ENCODE measurements around the gene HRC.

The HRC gene

GRCh38 chr19:49107625-49108459, 47.4 kb downstream of the HRC start:
- Histone ChIP-seq H3K9me3 (ENCODE audit: control insufficient read depth, insufficient read depth, low read length) (no peaks in the 10 kb centered on the region), H3K4me1 (ENCODE audit: insufficient read depth, low read length) (peaks cover 4% of the 10 kb centered on the region; the same call in 1 of the 2 replicates), H3K36me3 (ENCODE audit: insufficient read depth, low read length) (peaks cover 19% of the 10 kb centered on the region), H3K9ac (ENCODE audit: low read depth, low read length) (no peak overlapping the region)

GRCh38 chr19:49106648-49107135, 48.5 kb downstream of the HRC start:
- peaks cover 24% of the 10 kb centered on the region for H3K36me3 ChIP-seq (ENCODE audit: insufficient read depth, low read length)

GRCh38 chr19:49104229-49104864, 50.8 kb downstream of the HRC start:
- H3K9me3 ChIP-seq (ENCODE audit: control insufficient read depth, insufficient read depth, low read length) = no peaks in the 10 kb centered on the region
- no peak overlapping the region for H3K9ac ChIP-seq (ENCODE audit: low read depth, low read length)
- H3K36me3 ChIP-seq (ENCODE audit: insufficient read depth, low read length) = peaks cover 39% of the 10 kb centered on the region
- peaks cover 6% of the 10 kb centered on the region; the same call in 1 of the 2 replicates for H3K4me1 ChIP-seq (ENCODE audit: insufficient read depth, low read length)

More at GRCh38 chr19:49106648-49107135, 48.5 kb downstream of the HRC start:
- peaks cover 4% of the 10 kb centered on the region; the same call in 1 of the 2 replicates for H3K4me1 ChIP-seq (ENCODE audit: insufficient read depth, low read length)
- no peak overlapping the region for H3K9ac ChIP-seq (ENCODE audit: low read depth, low read length)
- no peaks in the 10 kb centered on the region for H3K9me3 ChIP-seq (ENCODE audit: control insufficient read depth, insufficient read depth, low read length)

- H3K9ac ChIP-seq (ENCODE audit: low read depth, low read length) = no peak overlapping the region
- H3K36me3 ChIP-seq (ENCODE audit: insufficient read depth, low read length) = peaks cover 47% of the 10 kb centered on the region
- no peaks in the 10 kb centered on the region for H3K9me3 ChIP-seq (ENCODE audit: control insufficient read depth, insufficient read depth, low read length)
- H3K4me1 ChIP-seq (ENCODE audit: insufficient read depth, low read length) = peaks cover 5% of the 10 kb centered on the region; the same call in 1 of the 2 replicates
These were observed 51.7 kb downstream of the HRC start for GRCh38 chr19:49103331-49104085.

- Histone ChIP-seq H3K9me3 (ENCODE audit: control insufficient read depth, insufficient read depth, low read length) (no peaks in the 10 kb centered on the region), H3K4me1 (ENCODE audit: insufficient read depth, low read length) (0 out of 2 replicates have a peak, but pooled peaks cover 2% of the 10 kb centered on the region), H3K36me3 (ENCODE audit: insufficient read depth, low read length) (peaks cover 43% of the 10 kb centered on the region), H3K9ac (ENCODE audit: low read depth, low read length) (no peak overlapping the region)
These were observed 52.9 kb downstream of the HRC start for GRCh38 chr19:49102303-49102702.
